Keratinocyte (primary cell): ENCODE data around the gene L3MBTL4. TPM values are rescaled to one million over a fixed set of nuclear protein-coding genes. Genes with fewer than 3 reads are reported as not detected.

ENCODE experiments used
- DNase-seq: peaks from one replicate; pipeline ENCODE4 v3.0.0-alpha.2; 2011; ENCODE audit warnings: low read depth, missing footprints, low spot score
- FAIRE-seq: peaks from 2 replicates; lab custom pipeline; 2011; peaks lifted over from hg19 to GRCh38; lab: Jason Lieb, UNC
- H2AFZ ChIP-seq: 2 replicates; pipeline ENCODE4 v1.6.0; 2012; ENCODE audit warnings: low read length, control low read depth, inconsistent platforms; ENCODE audit not compliant: control insufficient read depth
- H3K27ac ChIP-seq: 2 replicates; pipeline ENCODE4 v1.5.1; 2011; ENCODE audit warnings: low read length; ENCODE audit not compliant: control insufficient read depth, insufficient read depth
- H3K27me3 ChIP-seq: 3 replicates; pipeline ENCODE4 v1.6.0; 2011; ENCODE audit warnings: low read length; ENCODE audit not compliant: control insufficient read depth, insufficient read depth; ENCODE audit errors: extremely low read depth
- H3K36me3 ChIP-seq, 2 experiments: 2 replicates in 1 of 2; 3 replicates in 1 of 2; pipeline ENCODE4 v1.5.1; 2011; ENCODE audit warnings: low read length in 2 of 2, mild to moderate bottlenecking in 1 of 2; ENCODE audit not compliant: control insufficient read depth in 2 of 2, insufficient read depth in 2 of 2; ENCODE audit errors: extremely low read depth in 1 of 2
- H3K4me1 ChIP-seq: 3 replicates; pipeline ENCODE4 v1.5.1; 2011; ENCODE audit warnings: low read length; ENCODE audit not compliant: control insufficient read depth, insufficient read depth; ENCODE audit errors: extremely low read depth
- H3K4me2 ChIP-seq: 3 replicates; pipeline ENCODE4 v1.6.0; 2011; ENCODE audit warnings: low read depth, low read length; ENCODE audit not compliant: control insufficient read depth, insufficient read depth; ENCODE audit errors: extremely low read depth
- H3K4me3 ChIP-seq, 3 experiments: fragments of 200-600 bp in 1 of 3; sonication (generic) in 1 of 3; 2 replicates in 2 of 3; 3 replicates in 1 of 3; pipeline ENCODE4 v1.5.1; 2011 to 2016; ENCODE audit warnings: low read length in 3 of 3, mild to moderate bottlenecking in 3 of 3, control low read depth in 2 of 3, inconsistent platforms in 1 of 3, low read depth in 1 of 3, mixed read lengths in 1 of 3, mixed run types in 1 of 3, moderate library complexity in 1 of 3; ENCODE audit not compliant: control insufficient read depth in 2 of 3, insufficient read depth in 2 of 3; ENCODE audit errors: extremely low read depth in 1 of 3
- H3K79me2 ChIP-seq: 2 replicates; pipeline ENCODE4 v1.6.0; 2012; ENCODE audit warnings: low read length; ENCODE audit not compliant: control insufficient read depth, insufficient read depth
- H3K9ac ChIP-seq: 3 replicates; pipeline ENCODE4 v1.6.0; 2011; ENCODE audit warnings: low read length; ENCODE audit not compliant: control insufficient read depth, insufficient read depth; ENCODE audit errors: extremely low read depth
- H3K9me1 ChIP-seq: 3 replicates; pipeline ENCODE4 v1.6.0; 2011; ENCODE audit warnings: low read length; ENCODE audit not compliant: control insufficient read depth, insufficient read depth; ENCODE audit errors: extremely low read depth
- H3K9me3 ChIP-seq: 2 replicates; pipeline ENCODE4 v1.5.1; 2012; ENCODE audit warnings: low read depth, low read length; ENCODE audit not compliant: control insufficient read depth
- H4K20me1 ChIP-seq: 3 replicates; pipeline ENCODE4 v1.6.0; 2011; ENCODE audit warnings: low read length; ENCODE audit not compliant: control insufficient read depth, insufficient read depth; ENCODE audit errors: extremely low read depth
- CTCF ChIP-seq, 3 experiments: IDR thresholded peaks in 1 of 3; conservative IDR thresholded peaks in 1 of 3; optimal IDR thresholded peaks in 1 of 3; 2 replicates in 2 of 3; 3 replicates in 1 of 3; pipeline versions ENCODE3 to v1.5.1; 2011; ENCODE audit warnings: low read length in 3 of 3, mild to moderate bottlenecking in 3 of 3, moderate library complexity in 2 of 3, control low read depth in 1 of 3, inconsistent platforms in 1 of 3; ENCODE audit not compliant: insufficient read depth in 2 of 3; ENCODE audit errors: extremely low read depth in 1 of 3
- EZH2 ChIP-seq: IDR thresholded peaks from one replicate; pipeline ENCODE4 v1.6.1; 2012; ENCODE audit warnings: inconsistent platforms, mild to moderate bottlenecking, low read length, moderate library complexity
- dilution Hi-C: fragments of 300-500 bp; cut with MboI; formaldehyde crosslinking; loops from one replicate; pipeline ENCODE4 v1.7.0; 2020; ENCODE audit warnings: low sequenced_read_pairs; ENCODE audit not compliant: extremely low pct_ligation_motif_present
- polyA plus RNA-seq, 5 experiments: library from polyadenylated mRNA; depleted of rRNA in 3 of 5; stranded (reverse) in 3 of 5; stranded (forward) in 1 of 5; unstranded in 1 of 5; fragments of >200 nt; gene quantifications; 1 replicate in 1 of 5; 2 replicates in 3 of 5; 3 replicates in 1 of 5; pipeline versions ENCODE4 v1.2.1 to v1.2.3, GENCODE V29; 2011 to 2012; ENCODE audit warnings: missing spikeins in 2 of 5, low read depth in 1 of 5, low replicate concordance in 1 of 5

L3MBTL4 gene
- polyA plus RNA-seq, 1 donor (not counting 4 experiments of a cell fraction or from before 2014, with no cell fraction given) = 0.17 TPM

GRCh38 chr18:5974696-5975095, 440.0 kb downstream of the L3MBTL4 start:
- TF ChIP-seq EZH2 (no peak), CTCF (optimal IDR thresholded peaks at IDR 0.05 in 1 of 3, IDR thresholded peaks at IDR 0.05 in 1 of 3, conservative IDR thresholded peaks at IDR 0.05 in 1 of 3; ENCODE audit: extremely low read depth in 1 of 3, insufficient read depth in 2 of 3, low read length in 3 of 3) (no peak)
- no peak overlapping the region for H3K4me3 ChIP-seq
- no peaks in the 10 kb centered on the region for H3K9me3 ChIP-seq
- no peaks in the 10 kb centered on the region for H3K9me1 ChIP-seq
- H3K4me2 ChIP-seq = no peak overlapping the region
- DNase-seq (no peak), FAIRE-seq (no peak)
- H2AFZ ChIP-seq = no peak overlapping the region
- H3K36me3 ChIP-seq = no peaks in the 10 kb centered on the region
- H3K9ac ChIP-seq = no peak overlapping the region
- H3K27me3 ChIP-seq = peaks cover 28% of the 10 kb centered on the region
- no peaks in the 10 kb centered on the region for H3K79me2 ChIP-seq
- H3K27ac ChIP-seq = no peak overlapping the region
- peaks cover 8% of the 10 kb centered on the region for H3K4me1 ChIP-seq
- dilution Hi-C loops = no loop called here
- no peaks in the 10 kb centered on the region for H4K20me1 ChIP-seq

DNA sequence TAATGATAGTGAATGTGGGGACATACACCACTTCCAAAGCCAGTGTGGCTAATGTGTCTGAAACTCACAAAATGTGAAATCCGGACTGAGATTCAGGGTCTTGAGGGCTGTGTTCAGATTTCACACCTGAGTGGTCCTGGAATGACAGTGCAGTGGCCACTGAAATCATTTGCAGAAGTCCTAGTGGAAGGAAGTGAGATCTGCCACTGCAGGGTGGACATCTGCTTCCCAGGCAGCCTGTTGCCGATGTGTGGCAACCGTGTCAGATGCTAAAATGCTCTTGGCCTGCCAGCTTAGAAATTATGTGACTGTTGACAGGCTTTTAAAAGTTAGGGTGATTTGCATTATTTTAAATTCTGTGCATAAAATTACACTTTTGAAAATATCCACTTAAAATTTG, 441.6 kb downstream of the L3MBTL4 start:
- Histone ChIP-seq H3K4me3 (no peak overlapping the region), H3K9me1 (no peaks in the 10 kb centered on the region), H3K9me3 (no peaks in the 10 kb centered on the region), H2AFZ (no peak overlapping the region), H3K27ac (no peak overlapping the region), H3K4me1 (no peaks in the 10 kb centered on the region), H3K27me3 (peaks cover 29% of the 10 kb centered on the region), H3K4me2 (no peak overlapping the region), H3K79me2 (no peaks in the 10 kb centered on the region), H3K9ac (no peak overlapping the region), H4K20me1 (no peaks in the 10 kb centered on the region), H3K36me3 (no peaks in the 10 kb centered on the region)
- dilution Hi-C loops = no loop called here
- DNase-seq (no peak), FAIRE-seq (no peak)
- no peak for TF ChIP-seq CTCF (optimal IDR thresholded peaks at IDR 0.05 in 1 of 3, IDR thresholded peaks at IDR 0.05 in 1 of 3, conservative IDR thresholded peaks at IDR 0.05 in 1 of 3; ENCODE audit: extremely low read depth in 1 of 3, insufficient read depth in 2 of 3, low read length in 3 of 3)
- TF ChIP-seq EZH2 = no peak
